H9 (cell line): ENCODE measurements around the gene OR10G7. TPM values are rescaled to one million over a fixed set of nuclear protein-coding genes. Genes with fewer than 3 reads are reported as not detected.

Source experiments
- DNase-seq: peaks from one replicate; pipeline ENCODE4 v3.0.0-alpha.2; 2017
- H2AFZ ChIP-seq: one replicate; pipeline ENCODE4 v1.6.1; 2013; ENCODE audit warnings: mild to moderate bottlenecking, low read length, control low read depth, moderate library complexity
- H2AK5ac ChIP-seq: 2 replicates; pipeline ENCODE4 v1.6.1; 2013; ENCODE audit warnings: low read length, control low read depth, mixed read lengths; ENCODE audit not compliant: insufficient read length
- H2BK120ac ChIP-seq: one replicate; pipeline ENCODE4 v1.6.1; 2013; ENCODE audit warnings: low read depth, mild to moderate bottlenecking, low read length, control low read depth, inconsistent platforms; ENCODE audit not compliant: poor library complexity, severe bottlenecking
- H2BK12ac ChIP-seq: 2 replicates; pipeline ENCODE4 v1.6.1; 2013; ENCODE audit warnings: low read length, control low read depth, mixed read lengths, low read depth; ENCODE audit not compliant: insufficient read length
- H2BK15ac ChIP-seq: 2 replicates; pipeline ENCODE4 v1.6.1; 2013; ENCODE audit warnings: low read depth, low read length, control low read depth
- H2BK20ac ChIP-seq: one replicate; pipeline ENCODE4 v1.6.1; 2013; ENCODE audit warnings: low read depth, mild to moderate bottlenecking, low read length, control low read depth, inconsistent platforms; ENCODE audit not compliant: poor library complexity, severe bottlenecking
- H2BK5ac ChIP-seq: 2 replicates; pipeline ENCODE4 v1.6.1; 2013; ENCODE audit warnings: low read length, control low read depth, mixed read lengths; ENCODE audit not compliant: insufficient read length
- H3K14ac ChIP-seq: 2 replicates; pipeline ENCODE4 v1.6.1; 2013; ENCODE audit warnings: low read length, control low read depth; ENCODE audit not compliant: insufficient read depth
- H3K18ac ChIP-seq: 2 replicates; pipeline ENCODE4 v1.6.1; 2013; ENCODE audit warnings: low read depth, mild to moderate bottlenecking, mixed read lengths, low read length, control low read depth; ENCODE audit not compliant: insufficient read length
- H3K23ac ChIP-seq: 2 replicates; pipeline ENCODE4 v1.6.1; 2013; ENCODE audit warnings: low read length, control low read depth, mixed read lengths, low read depth; ENCODE audit not compliant: insufficient read length
- H3K23me2 ChIP-seq: 2 replicates; pipeline ENCODE4 v1.6.1; 2013; ENCODE audit warnings: low read depth, mild to moderate bottlenecking, mixed read lengths, low read length, control low read depth; ENCODE audit not compliant: insufficient read length, poor library complexity, severe bottlenecking
- H3K27ac ChIP-seq: 2 replicates; pipeline ENCODE4 v1.5.1; 2013; ENCODE audit warnings: low read length, control low read depth, mixed read lengths, low read depth; ENCODE audit not compliant: insufficient read length
- H3K27me3 ChIP-seq: 2 replicates; pipeline ENCODE4 v1.6.1; 2013; ENCODE audit warnings: low read length, control low read depth, inconsistent platforms; ENCODE audit not compliant: insufficient read depth
- H3K4ac ChIP-seq: 2 replicates; pipeline ENCODE4 v1.6.1; 2013; ENCODE audit warnings: low read depth, mild to moderate bottlenecking, control low read depth, inconsistent platforms, low read length, moderate library complexity
- H3K4me1 ChIP-seq: 2 replicates; pipeline ENCODE4 v1.6.1; 2013; ENCODE audit warnings: low read length, control low read depth, inconsistent platforms; ENCODE audit not compliant: insufficient read depth
- H3K4me2 ChIP-seq: 2 replicates; pipeline ENCODE4 v1.6.1; 2013; ENCODE audit warnings: low read length, control low read depth, mixed read lengths; ENCODE audit not compliant: insufficient read length, insufficient read depth
- H3K56ac ChIP-seq: 2 replicates; pipeline ENCODE4 v1.6.1; 2013; ENCODE audit warnings: low read depth, mild to moderate bottlenecking, mixed read lengths, low read length, control low read depth; ENCODE audit not compliant: insufficient read length
- H3K79me1 ChIP-seq: 2 replicates; pipeline ENCODE4 v1.6.1; 2013; ENCODE audit warnings: low read depth, mild to moderate bottlenecking, moderate library complexity, low read length, control low read depth, inconsistent platforms; ENCODE audit not compliant: insufficient read depth, poor library complexity, severe bottlenecking
- H3K79me2 ChIP-seq: 2 replicates; pipeline ENCODE4 v1.6.1; 2013; ENCODE audit warnings: low read length, control low read depth, inconsistent platforms; ENCODE audit not compliant: insufficient read depth
- H3K9ac ChIP-seq: 2 replicates; pipeline ENCODE4 v1.6.1; 2013; ENCODE audit warnings: low read length, control low read depth, mixed read lengths; ENCODE audit not compliant: insufficient read length; ENCODE audit errors: extremely low read depth
- H3K9me3 ChIP-seq: one replicate; pipeline ENCODE4 v1.6.1; 2013; ENCODE audit warnings: low read depth, low read length, inconsistent platforms; ENCODE audit not compliant: control insufficient read depth
- H3T11ph ChIP-seq: one replicate; pipeline ENCODE4 v1.6.1; 2013; ENCODE audit warnings: mild to moderate bottlenecking, low read length, control low read depth, inconsistent platforms
- H4K20me1 ChIP-seq: one replicate; pipeline ENCODE4 v1.6.1; 2013; ENCODE audit not compliant: control insufficient read depth, insufficient read length, insufficient read depth
- H4K5ac ChIP-seq: 2 replicates; pipeline ENCODE4 v1.6.1; 2013; ENCODE audit warnings: low read depth, mild to moderate bottlenecking, mixed read lengths, low read length, control low read depth; ENCODE audit not compliant: insufficient read length
- H4K8ac ChIP-seq: replicated peaks from 2 replicates; pipeline ENCODE4 v1.6.1; 2013; ENCODE audit warnings: low read length, control low read depth, mixed read lengths, low read depth; ENCODE audit not compliant: insufficient read length
- H4K91ac ChIP-seq: 2 replicates; pipeline ENCODE4 v1.6.1; 2013; ENCODE audit warnings: low read depth, mild to moderate bottlenecking, moderate library complexity, mixed read lengths, low read length, control low read depth; ENCODE audit not compliant: insufficient read length
- H3K27ac Mint-ChIP-seq, 3 experiments: 2 replicates in 2 of 3; 3 replicates in 1 of 3; pipeline ENCODE4 v1.8.0; 2020 to 2021; ENCODE audit warnings: mixed read lengths in 3 of 3, mild to moderate bottlenecking in 1 of 3, moderate library complexity in 1 of 3
- H3K27me3 Mint-ChIP-seq: 2 replicates; pipeline ENCODE4 v1.8.0; 2021; ENCODE audit warnings: low read depth, mild to moderate bottlenecking, moderate library complexity, mixed read lengths
- H3K36me3 Mint-ChIP-seq, 3 experiments: 2 replicates in 2 of 3; 3 replicates in 1 of 3; pipeline ENCODE4 v1.8.0; 2020 to 2021; ENCODE audit warnings: low read depth in 3 of 3, mixed read lengths in 3 of 3; ENCODE audit not compliant: insufficient read depth in 1 of 3
- H3K4me1 Mint-ChIP-seq, 2 experiments: 2 replicates each; pipeline ENCODE4 v1.8.0; 2020; ENCODE audit warnings: mixed read lengths in 2 of 2
- H3K4me3 Mint-ChIP-seq, 2 experiments: 2 replicates in 1 of 2; 3 replicates in 1 of 2; pipeline ENCODE4 v1.8.0; 2020 to 2021; ENCODE audit warnings: mild to moderate bottlenecking in 2 of 2, mixed read lengths in 2 of 2, moderate library complexity in 1 of 2
- H3K9me3 Mint-ChIP-seq, 2 experiments: 2 replicates in 1 of 2; 3 replicates in 1 of 2; pipeline ENCODE4 v1.8.0; 2020; ENCODE audit warnings: mild to moderate bottlenecking in 2 of 2, mixed read lengths in 2 of 2, moderate library complexity in 1 of 2
- CTCF ChIP-seq: fragments of 200-600 bp; sonication (generic); conservative IDR thresholded peaks from 3 replicates; pipeline ENCODE4 v1.8.0; 2021; ENCODE audit warnings: antibody characterized with exemption, mild to moderate bottlenecking
- WGBS: extraction: QIAGEN DNeasy Blood & Tissue Kit; methylation state at CpG from one replicate; pipeline ENCODE4 v1.1.7; 2013; ENCODE audit warnings: missing lambda C conversion rate, low lambda C conversion rate, mixed read lengths; ENCODE audit not compliant: insufficient read length; ENCODE audit errors: extremely low coverage; 5-methylcytosine and 5-hydroxymethylcytosine counted together
- total RNA-seq: library from RNA; stranded (reverse); gene quantifications from 2 replicates; pipeline ENCODE4 v1.2.1, GENCODE V29; 2021

The OR10G7 gene
- total RNA-seq, 1 experiment from 2014 or later: not detected

DNA sequence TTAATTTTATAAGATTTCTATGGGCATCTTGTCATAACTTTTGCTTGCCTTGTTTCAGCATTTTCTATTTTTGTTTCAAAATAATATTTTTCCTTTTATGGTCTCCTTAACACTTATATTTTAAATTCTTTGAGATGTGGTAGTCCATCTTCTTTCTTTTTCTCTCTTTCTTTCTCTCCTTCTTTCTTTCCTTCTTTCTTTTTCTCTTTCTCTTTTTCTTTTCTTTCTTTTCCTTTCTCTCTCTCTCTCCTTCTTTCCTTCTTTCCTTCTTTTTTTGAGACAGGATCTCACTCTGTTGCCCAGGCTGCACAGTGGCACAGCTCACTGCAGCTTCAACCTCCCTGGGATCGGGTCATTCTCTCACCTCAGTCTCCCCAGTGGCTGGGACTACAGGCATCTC is 36.1 kb upstream of the OR10G7 start:
- no peak overlapping the region for H3K27ac ChIP-seq

More for the DNA sequence above, 36.1 kb upstream of the OR10G7 start:
- Mint-ChIP-seq H3K36me3 (no peaks in the 10 kb centered on the region), H3K27me3 (no peaks in the 10 kb centered on the region), H3K9me3 (no peaks in the 10 kb centered on the region), H3K4me3 (no peak overlapping the region), H3K27ac (no peak overlapping the region), H3K4me1 (peaks cover 0 to 5% of the 10 kb centered on the region in 2 experiments; a peak in 1 of 4 replicates)
- Histone ChIP-seq H2BK15ac (no peak overlapping the region), H4K5ac (no peak overlapping the region), H2AFZ (no peak overlapping the region), H3T11ph (no peak overlapping the region), H3K27me3 (no peaks in the 10 kb centered on the region), H2BK120ac (no peak overlapping the region), H3K4me2 (no peak overlapping the region), H2BK20ac (no peak overlapping the region), H3K18ac (no peak overlapping the region), H2BK12ac (no peak overlapping the region), H3K9ac (no peak overlapping the region), H3K4me1 (no peaks in the 10 kb centered on the region; the same call in 1 of the 2 replicates), H3K14ac (no peak overlapping the region), H4K91ac (no peak overlapping the region), H3K23ac (no peak overlapping the region), H3K9me3 (no peaks in the 10 kb centered on the region), H4K20me1 (no peaks in the 10 kb centered on the region), H2AK5ac (no peak overlapping the region), H3K79me1 (no peaks in the 10 kb centered on the region), H2BK5ac (no peak overlapping the region), H3K4ac (no peak overlapping the region), H3K56ac (no peak overlapping the region), H4K8ac (no peak overlapping the region), H3K79me2 (no peaks in the 10 kb centered on the region), H3K23me2 (no peaks in the 10 kb centered on the region)
- TF ChIP-seq CTCF: no peak
- no peak for DNase-seq
- WGBS: no CpG with 5 or more reads among the region's 1 CpG
